GM23248 (cell line): Measurements from ENCODE around the gene CUL3. TPM values are rescaled to one million over a fixed set of nuclear protein-coding genes. Genes with fewer than 3 reads are reported as not detected.
"Not testable (repeated sequence)": the region's sequence is repeated elsewhere in the genome, so short reads cannot be mapped to it uniquely, and the experiment has no call there.

ENCODE experiments used
- DNase-seq: peaks from one replicate; pipeline ENCODE4 v3.0.0-alpha.2; 2015
- H2AFZ ChIP-seq: fragments of 200-600 bp; sonication (generic); 2 replicates; pipeline ENCODE4 v1.6.1; 2016; ENCODE audit warnings: antibody characterized with exemption
- H3F3A ChIP-seq: fragments of 200-600 bp; sonication (generic); 2 replicates; pipeline ENCODE4 v1.6.1; 2016; ENCODE audit warnings: mild to moderate bottlenecking, antibody characterized with exemption, mixed run types; ENCODE audit not compliant: insufficient read depth
- H3K27ac ChIP-seq: fragments of 200-600 bp; sonication (generic); 2 replicates; pipeline ENCODE4 v1.5.1; 2016; ENCODE audit warnings: mild to moderate bottlenecking
- H3K27me3 ChIP-seq: fragments of 200-600 bp; sonication (generic); replicated peaks from 2 replicates; pipeline ENCODE4 v1.6.1; 2016; ENCODE audit warnings: mild to moderate bottlenecking; ENCODE audit not compliant: insufficient read depth
- H3K36me3 ChIP-seq: fragments of 200-600 bp; sonication (generic); 2 replicates; pipeline ENCODE4 v1.6.1; 2016; ENCODE audit warnings: low read depth, mild to moderate bottlenecking
- H3K4me1 ChIP-seq: fragments of 200-600 bp; sonication (generic); 2 replicates; pipeline ENCODE4 v1.6.1; 2016; ENCODE audit warnings: mild to moderate bottlenecking; ENCODE audit not compliant: insufficient read depth
- H3K4me2 ChIP-seq: fragments of 200-600 bp; sonication (generic); one replicate; pipeline ENCODE4 v1.6.1; 2016; ENCODE audit warnings: mild to moderate bottlenecking; ENCODE audit not compliant: unreplicated experiment
- H3K4me3 ChIP-seq: fragments of 200-600 bp; sonication (generic); 2 replicates; pipeline ENCODE4 v1.5.1; 2016; ENCODE audit warnings: mild to moderate bottlenecking
- H3K79me2 ChIP-seq: fragments of 200-600 bp; sonication (generic); 2 replicates; pipeline ENCODE4 v1.6.1; 2016; ENCODE audit warnings: mild to moderate bottlenecking; ENCODE audit not compliant: insufficient read depth
- H3K9ac ChIP-seq: fragments of 200-600 bp; sonication (generic); 2 replicates; pipeline ENCODE4 v1.6.1; 2016; ENCODE audit warnings: mild to moderate bottlenecking
- H3K9me2 ChIP-seq: fragments of 200-600 bp; sonication (generic); 2 replicates; pipeline ENCODE4 v1.6.1; 2016; ENCODE audit warnings: mixed run types, mild to moderate bottlenecking, moderate library complexity; ENCODE audit not compliant: insufficient read depth
- H3K9me3 ChIP-seq: fragments of 200-600 bp; sonication (generic); one replicate; pipeline ENCODE4 v1.6.1; 2017; ENCODE audit warnings: low read depth
- H4K20me1 ChIP-seq: fragments of 200-600 bp; sonication (generic); 2 replicates; pipeline ENCODE4 v1.6.0; 2016; ENCODE audit not compliant: insufficient read depth
- EZH2 ChIP-seq: fragments of 200-600 bp; sonication (generic); IDR thresholded peaks from 2 replicates; pipeline ENCODE4 v1.6.1; 2018; ENCODE audit warnings: antibody characterized with exemption, mild to moderate bottlenecking; ENCODE audit not compliant: insufficient read depth, poor library complexity, severe bottlenecking
- EZH2phosphoT487 ChIP-seq: fragments of 200-600 bp; sonication (generic); IDR thresholded peaks from 2 replicates; pipeline ENCODE4 v1.6.1; 2018; ENCODE audit warnings: antibody characterized with exemption, moderate library complexity, mild to moderate bottlenecking, low read depth; ENCODE audit not compliant: insufficient read depth
- WGBS, 2 experiments: methylation state at CpG; one replicate each; pipeline ENCODE4 v1.1.6; 2015 to 2017; ENCODE audit warnings: low lambda C conversion rate in 2 of 2, low coverage in 1 of 2; ENCODE audit errors: missing lambda C conversion rate in 2 of 2; 5-methylcytosine and 5-hydroxymethylcytosine counted together
- in situ Hi-C: fragments of 300-500 bp; cut with MboI; formaldehyde crosslinking; loops from 2 replicates; pipeline ENCODE4 v1.15.0; 2020
- polyA plus RNA-seq: library from polyadenylated mRNA; unstranded; fragments of >200 nt; fragmentation: Nextera tagmentation; extraction: Ambion mirVana; gene quantifications from 2 replicates; pipeline ENCODE4 v1.2.1, GENCODE V29; 2016
- total RNA-seq: library from RNA; depleted of rRNA; stranded (reverse); fragments of >200 nt; shearing (Covaris generic); gene quantifications from 2 replicates; pipeline ENCODE4 v1.2.3, GENCODE V29; 2014

Gene CUL3
- total and polyA plus RNA-seq, 2 experiments from 2014 or later: 24.7 to 47.8 TPM

DNA sequence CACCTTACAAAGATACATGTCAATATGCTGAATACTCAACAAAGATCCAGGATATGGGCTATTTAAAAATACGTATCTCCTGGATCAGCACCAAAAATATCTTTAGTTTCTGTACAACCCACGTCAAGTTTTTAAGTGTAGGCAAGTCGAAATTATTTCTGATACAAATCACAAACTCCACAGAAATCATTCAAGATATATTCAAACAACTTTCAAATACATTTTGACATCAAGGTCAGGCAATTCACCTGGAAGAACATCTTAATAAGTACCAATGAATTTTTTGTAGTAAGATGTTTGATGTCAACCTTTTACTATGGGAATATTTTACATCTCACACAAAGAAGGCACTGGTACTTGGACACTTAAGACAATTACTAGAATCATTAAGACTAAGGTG lies 86.2 kb downstream of the CUL3 start:
- Histone ChIP-seq H3K9me2 (no peaks in the 10 kb centered on the region), H3K27ac (no peak overlapping the region), H3K4me1 (no peaks in the 10 kb centered on the region), H3K9me3 (no peaks in the 10 kb centered on the region), H3F3A (no peaks in the 10 kb centered on the region; the same call in 1 of the 2 replicates), H3K79me2 (peaks cover 64% of the 10 kb centered on the region), H3K27me3 (no peaks in the 10 kb centered on the region), H3K4me3 (no peak overlapping the region), H3K36me3 (peaks cover 87% of the 10 kb centered on the region), H4K20me1 (no peaks in the 10 kb centered on the region), H3K9ac (no peak overlapping the region), H3K4me2 (no peak overlapping the region), H2AFZ (no peak overlapping the region)
- no peak for DNase-seq
- no peak for TF ChIP-seq EZH2phosphoT487
- no peak for TF ChIP-seq EZH2
- in situ Hi-C loops: no loop called here
- 96 to 97% methylated on average over 3 of the region's 3 CpGs for WGBS, 2 experiments

DNA sequence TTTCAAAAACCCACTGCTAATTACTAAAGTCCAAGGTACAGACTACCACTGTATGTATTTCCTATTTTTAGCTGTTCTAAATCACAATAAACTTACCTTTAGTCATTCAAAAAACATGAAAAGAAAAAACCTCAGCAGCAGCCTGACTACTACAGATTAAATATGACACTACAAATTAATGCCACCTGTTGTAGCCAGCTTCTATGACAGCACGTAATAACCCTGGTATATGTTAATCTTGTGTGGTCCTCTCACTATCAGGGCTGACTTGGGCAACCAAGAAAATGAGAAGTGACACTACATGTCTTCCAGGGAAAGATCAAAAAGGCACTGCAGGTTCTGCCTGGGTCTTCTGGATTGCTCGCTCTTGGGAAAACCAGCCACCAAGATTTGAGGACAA lies 92.6 kb downstream of the CUL3 start:
- Histone ChIP-seq H3K4me3 (no peak overlapping the region), H3K9ac (no peak overlapping the region), H3K9me2 (no peaks in the 10 kb centered on the region), H3K36me3 (peaks cover 43% of the 10 kb centered on the region), H3K27ac (no peak overlapping the region), H3K79me2 (peaks cover 75% of the 10 kb centered on the region), H3K27me3 (no peaks in the 10 kb centered on the region), H4K20me1 (0 out of 2 replicates have a peak, but pooled peaks cover 4% of the 10 kb centered on the region), H3F3A (no peaks in the 10 kb centered on the region; the same call in 1 of the 2 replicates), H3K4me1 (no peaks in the 10 kb centered on the region), H3K4me2 (no peak overlapping the region), H3K9me3 (no peaks in the 10 kb centered on the region), H2AFZ (no peak overlapping the region)
- 95 to 98% methylated on average over 2 of the region's 2 CpGs for WGBS, 2 experiments
- in situ Hi-C loops: no loop called here
- no peak for DNase-seq
- TF ChIP-seq EZH2 (no peak), EZH2phosphoT487 (no peak)

DNA sequence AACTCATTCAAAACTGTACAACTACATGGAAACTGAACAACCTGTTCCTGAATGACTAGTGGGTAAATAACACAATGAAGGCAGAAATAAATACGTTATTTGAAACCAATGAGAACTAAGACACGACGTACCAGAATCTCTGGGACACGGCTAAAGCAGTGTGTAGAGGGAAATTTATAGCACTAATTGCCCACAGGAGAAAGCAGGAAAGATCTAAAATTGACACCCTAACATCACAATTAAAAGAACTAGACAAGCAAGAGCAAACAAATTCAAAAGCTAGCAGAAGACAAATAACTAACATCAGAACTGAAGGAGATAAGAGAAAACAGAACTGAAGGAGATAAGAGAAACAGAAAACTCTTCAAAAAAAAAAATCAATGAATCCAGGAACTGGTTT lies 97.2 kb downstream of the CUL3 start:
- H4K20me1 ChIP-seq, DNase-seq, H3K4me3 ChIP-seq, H3K9ac ChIP-seq, H3K9me3 ChIP-seq, H2AFZ ChIP-seq, in situ Hi-C loops, H3F3A ChIP-seq, H3K27me3 ChIP-seq, H3K27ac ChIP-seq, H3K9me2 ChIP-seq, H3K4me2 ChIP-seq: not testable (repeated sequence)
- peaks cover 26% of the 10 kb centered on the region for H3K36me3 ChIP-seq
- H3K4me1 ChIP-seq: peaks cover 23% of the 10 kb centered on the region
- 98 to 99% methylated on average over 4 of the region's 4 CpGs for WGBS, 2 experiments
- peaks cover 92% of the 10 kb centered on the region for H3K79me2 ChIP-seq

DNA sequence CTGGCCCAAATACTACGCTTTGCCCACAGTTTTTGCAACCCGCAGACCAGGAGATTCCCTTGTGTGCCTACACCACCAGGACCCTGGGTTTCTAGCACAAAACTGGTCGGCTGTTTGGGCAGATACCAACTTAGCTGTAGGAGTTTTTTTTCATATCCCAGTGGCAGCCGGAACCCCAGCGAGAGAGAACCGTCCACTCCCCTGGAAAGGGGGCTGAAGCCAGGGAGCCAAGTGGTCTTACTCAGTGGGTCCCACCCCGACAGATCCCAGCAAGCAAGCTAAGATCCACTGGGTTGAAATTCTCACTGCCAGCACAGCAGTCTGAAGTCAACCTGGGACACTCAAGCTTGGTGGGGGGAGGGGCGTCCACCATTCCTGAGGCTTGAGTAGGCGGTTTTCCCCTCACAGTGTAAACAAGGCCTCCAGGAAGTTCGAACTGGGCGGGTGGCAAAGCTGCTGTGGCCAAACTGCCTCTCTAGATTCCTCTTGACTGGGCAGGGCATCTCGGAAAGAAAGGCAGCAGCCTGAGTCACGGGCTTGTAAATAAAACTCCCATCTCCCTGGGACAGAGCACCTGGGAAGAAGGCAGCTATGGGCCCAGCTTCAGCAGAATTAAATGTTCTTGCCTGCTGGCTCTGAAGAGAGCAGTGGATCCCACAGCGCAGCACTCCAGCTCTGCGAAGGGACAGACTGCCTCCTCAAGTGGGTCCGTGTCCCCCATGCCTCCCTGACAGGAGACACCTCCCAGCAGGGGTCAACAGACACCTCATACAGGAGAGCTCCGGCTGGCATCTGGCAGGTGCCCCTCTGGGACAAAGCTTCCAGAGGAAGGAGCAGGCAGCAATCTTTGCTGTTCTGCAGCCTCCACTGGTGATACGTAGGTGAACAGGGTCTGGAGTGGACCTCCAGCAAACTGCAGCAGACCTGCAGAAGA lies 99.8 kb downstream of the CUL3 start:
- Histone ChIP-seq H3K4me2 (peak overlapping the region; percentile 48), H3K79me2 (peaks cover 85% of the 10 kb centered on the region), H3K27ac (peak overlapping the region; percentile 70), H3K9ac (peak overlapping the region; percentile 65), H3K4me3 (peak overlapping the region; percentile 16; the same call in 1 of the 2 replicates), H3K4me1 (peaks cover 25% of the 10 kb centered on the region), H3K36me3 (peaks cover 28% of the 10 kb centered on the region)
- H3K9me3 ChIP-seq, H3K27me3 ChIP-seq, H4K20me1 ChIP-seq, H3K9me2 ChIP-seq, H3F3A ChIP-seq, H2AFZ ChIP-seq, in situ Hi-C loops: not testable (repeated sequence)
- WGBS, 2 experiments: 70 to 76% methylated on average over 18 of the region's 18 CpGs
- peak; percentile 88 for DNase-seq
